H9 (cell line): ENCODE data around the gene TTC6. TPM values are rescaled to one million over a fixed set of nuclear protein-coding genes. Genes with fewer than 3 reads are reported as not detected.

ENCODE experiments used
- DNase-seq: peaks from one replicate; pipeline ENCODE4 v3.0.0-alpha.2; 2017
- H2AFZ ChIP-seq: one replicate; pipeline ENCODE4 v1.6.1; 2013; ENCODE audit warnings: mild to moderate bottlenecking, low read length, control low read depth, moderate library complexity
- H2AK5ac ChIP-seq: 2 replicates; pipeline ENCODE4 v1.6.1; 2013; ENCODE audit warnings: low read length, control low read depth, mixed read lengths; ENCODE audit not compliant: insufficient read length
- H2BK120ac ChIP-seq: one replicate; pipeline ENCODE4 v1.6.1; 2013; ENCODE audit warnings: low read depth, mild to moderate bottlenecking, low read length, control low read depth, inconsistent platforms; ENCODE audit not compliant: poor library complexity, severe bottlenecking
- H2BK12ac ChIP-seq: 2 replicates; pipeline ENCODE4 v1.6.1; 2013; ENCODE audit warnings: low read length, control low read depth, mixed read lengths, low read depth; ENCODE audit not compliant: insufficient read length
- H2BK15ac ChIP-seq: 2 replicates; pipeline ENCODE4 v1.6.1; 2013; ENCODE audit warnings: low read depth, low read length, control low read depth
- H2BK20ac ChIP-seq: one replicate; pipeline ENCODE4 v1.6.1; 2013; ENCODE audit warnings: low read depth, mild to moderate bottlenecking, low read length, control low read depth, inconsistent platforms; ENCODE audit not compliant: poor library complexity, severe bottlenecking
- H2BK5ac ChIP-seq: 2 replicates; pipeline ENCODE4 v1.6.1; 2013; ENCODE audit warnings: low read length, control low read depth, mixed read lengths; ENCODE audit not compliant: insufficient read length
- H3K14ac ChIP-seq: 2 replicates; pipeline ENCODE4 v1.6.1; 2013; ENCODE audit warnings: low read length, control low read depth; ENCODE audit not compliant: insufficient read depth
- H3K18ac ChIP-seq: 2 replicates; pipeline ENCODE4 v1.6.1; 2013; ENCODE audit warnings: low read depth, mild to moderate bottlenecking, mixed read lengths, low read length, control low read depth; ENCODE audit not compliant: insufficient read length
- H3K23ac ChIP-seq: 2 replicates; pipeline ENCODE4 v1.6.1; 2013; ENCODE audit warnings: low read length, control low read depth, mixed read lengths, low read depth; ENCODE audit not compliant: insufficient read length
- H3K23me2 ChIP-seq: 2 replicates; pipeline ENCODE4 v1.6.1; 2013; ENCODE audit warnings: low read depth, mild to moderate bottlenecking, mixed read lengths, low read length, control low read depth; ENCODE audit not compliant: insufficient read length, poor library complexity, severe bottlenecking
- H3K27ac ChIP-seq: 2 replicates; pipeline ENCODE4 v1.5.1; 2013; ENCODE audit warnings: low read length, control low read depth, mixed read lengths, low read depth; ENCODE audit not compliant: insufficient read length
- H3K27me3 ChIP-seq: 2 replicates; pipeline ENCODE4 v1.6.1; 2013; ENCODE audit warnings: low read length, control low read depth, inconsistent platforms; ENCODE audit not compliant: insufficient read depth
- H3K4ac ChIP-seq: 2 replicates; pipeline ENCODE4 v1.6.1; 2013; ENCODE audit warnings: low read depth, mild to moderate bottlenecking, control low read depth, inconsistent platforms, low read length, moderate library complexity
- H3K4me1 ChIP-seq: 2 replicates; pipeline ENCODE4 v1.6.1; 2013; ENCODE audit warnings: low read length, control low read depth, inconsistent platforms; ENCODE audit not compliant: insufficient read depth
- H3K4me2 ChIP-seq: 2 replicates; pipeline ENCODE4 v1.6.1; 2013; ENCODE audit warnings: low read length, control low read depth, mixed read lengths; ENCODE audit not compliant: insufficient read length, insufficient read depth
- H3K56ac ChIP-seq: 2 replicates; pipeline ENCODE4 v1.6.1; 2013; ENCODE audit warnings: low read depth, mild to moderate bottlenecking, mixed read lengths, low read length, control low read depth; ENCODE audit not compliant: insufficient read length
- H3K79me1 ChIP-seq: 2 replicates; pipeline ENCODE4 v1.6.1; 2013; ENCODE audit warnings: low read depth, mild to moderate bottlenecking, moderate library complexity, low read length, control low read depth, inconsistent platforms; ENCODE audit not compliant: insufficient read depth, poor library complexity, severe bottlenecking
- H3K79me2 ChIP-seq: 2 replicates; pipeline ENCODE4 v1.6.1; 2013; ENCODE audit warnings: low read length, control low read depth, inconsistent platforms; ENCODE audit not compliant: insufficient read depth
- H3K9ac ChIP-seq: 2 replicates; pipeline ENCODE4 v1.6.1; 2013; ENCODE audit warnings: low read length, control low read depth, mixed read lengths; ENCODE audit not compliant: insufficient read length; ENCODE audit errors: extremely low read depth
- H3K9me3 ChIP-seq: one replicate; pipeline ENCODE4 v1.6.1; 2013; ENCODE audit warnings: low read depth, low read length, inconsistent platforms; ENCODE audit not compliant: control insufficient read depth
- H3T11ph ChIP-seq: one replicate; pipeline ENCODE4 v1.6.1; 2013; ENCODE audit warnings: mild to moderate bottlenecking, low read length, control low read depth, inconsistent platforms
- H4K20me1 ChIP-seq: one replicate; pipeline ENCODE4 v1.6.1; 2013; ENCODE audit not compliant: control insufficient read depth, insufficient read length, insufficient read depth
- H4K5ac ChIP-seq: 2 replicates; pipeline ENCODE4 v1.6.1; 2013; ENCODE audit warnings: low read depth, mild to moderate bottlenecking, mixed read lengths, low read length, control low read depth; ENCODE audit not compliant: insufficient read length
- H4K8ac ChIP-seq: replicated peaks from 2 replicates; pipeline ENCODE4 v1.6.1; 2013; ENCODE audit warnings: low read length, control low read depth, mixed read lengths, low read depth; ENCODE audit not compliant: insufficient read length
- H4K91ac ChIP-seq: 2 replicates; pipeline ENCODE4 v1.6.1; 2013; ENCODE audit warnings: low read depth, mild to moderate bottlenecking, moderate library complexity, mixed read lengths, low read length, control low read depth; ENCODE audit not compliant: insufficient read length
- H3K27ac Mint-ChIP-seq, 3 experiments: 2 replicates in 2 of 3; 3 replicates in 1 of 3; pipeline ENCODE4 v1.8.0; 2020 to 2021; ENCODE audit warnings: mixed read lengths in 3 of 3, mild to moderate bottlenecking in 1 of 3, moderate library complexity in 1 of 3
- H3K27me3 Mint-ChIP-seq: 2 replicates; pipeline ENCODE4 v1.8.0; 2021; ENCODE audit warnings: low read depth, mild to moderate bottlenecking, moderate library complexity, mixed read lengths
- H3K36me3 Mint-ChIP-seq, 3 experiments: 2 replicates in 2 of 3; 3 replicates in 1 of 3; pipeline ENCODE4 v1.8.0; 2020 to 2021; ENCODE audit warnings: low read depth in 3 of 3, mixed read lengths in 3 of 3; ENCODE audit not compliant: insufficient read depth in 1 of 3
- H3K4me1 Mint-ChIP-seq, 2 experiments: 2 replicates each; pipeline ENCODE4 v1.8.0; 2020; ENCODE audit warnings: mixed read lengths in 2 of 2
- H3K4me3 Mint-ChIP-seq, 2 experiments: 2 replicates in 1 of 2; 3 replicates in 1 of 2; pipeline ENCODE4 v1.8.0; 2020 to 2021; ENCODE audit warnings: mild to moderate bottlenecking in 2 of 2, mixed read lengths in 2 of 2, moderate library complexity in 1 of 2
- H3K9me3 Mint-ChIP-seq, 2 experiments: 2 replicates in 1 of 2; 3 replicates in 1 of 2; pipeline ENCODE4 v1.8.0; 2020; ENCODE audit warnings: mild to moderate bottlenecking in 2 of 2, mixed read lengths in 2 of 2, moderate library complexity in 1 of 2
- WGBS: extraction: QIAGEN DNeasy Blood & Tissue Kit; methylation state at CpG from one replicate; pipeline ENCODE4 v1.1.7; 2013; ENCODE audit warnings: missing lambda C conversion rate, low lambda C conversion rate, mixed read lengths; ENCODE audit not compliant: insufficient read length; ENCODE audit errors: extremely low coverage; 5-methylcytosine and 5-hydroxymethylcytosine counted together
- total RNA-seq: library from RNA; stranded (reverse); gene quantifications from 2 replicates; pipeline ENCODE4 v1.2.1, GENCODE V29; 2021
- TF ChIP-seq, protein P1 (sequence below): fragments of 200-600 bp; sonication (generic); conservative IDR thresholded peaks from 3 replicates; pipeline ENCODE4 v1.8.0; 2021; ENCODE audit warnings: antibody characterized with exemption, mild to moderate bottlenecking

TTC6 gene
- total RNA-seq, 1 experiment from 2014 or later: 0.24 TPM

DNA sequence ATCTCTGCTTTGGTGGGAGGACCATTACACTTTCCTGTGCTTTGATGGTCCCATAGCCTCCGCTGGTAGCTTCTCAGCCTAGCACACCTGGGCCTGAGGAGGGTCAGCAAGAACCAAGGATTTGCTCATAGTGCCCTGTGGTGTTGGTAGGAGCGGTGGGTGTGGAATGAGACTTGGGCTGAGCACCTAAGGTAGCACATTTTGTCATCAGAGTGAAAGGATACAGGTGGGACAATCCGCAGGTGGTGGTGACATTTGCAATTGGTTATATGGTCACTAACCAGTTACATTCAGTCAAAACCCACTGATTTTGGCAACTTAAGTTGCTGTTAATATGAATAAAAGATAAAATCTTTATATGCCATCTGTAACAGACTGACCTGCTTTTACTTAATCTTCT lies 46.7 kb downstream of the TTC6 start:
- H3K4me3 Mint-ChIP-seq: no peak overlapping the region
- no peaks in the 10 kb centered on the region for H3K79me1 ChIP-seq
- H4K8ac ChIP-seq: no peak overlapping the region
- H3K4me1 Mint-ChIP-seq: no peaks in the 10 kb centered on the region; a peak in 2 of 4 replicates
- H3K23ac ChIP-seq: no peak overlapping the region
- no peak overlapping the region for H2BK15ac ChIP-seq
- H3K27ac ChIP-seq: no peak overlapping the region
- H2BK12ac ChIP-seq: no peak overlapping the region
- no peak overlapping the region for H3K9ac ChIP-seq
- DNase-seq: no peak
- H3K79me2 ChIP-seq: no peaks in the 10 kb centered on the region
- H2BK120ac ChIP-seq: no peak overlapping the region
- H3K9me3 Mint-ChIP-seq: no peaks in the 10 kb centered on the region
- H3T11ph ChIP-seq: no peak overlapping the region
- TF ChIP-seq, protein P1, sequence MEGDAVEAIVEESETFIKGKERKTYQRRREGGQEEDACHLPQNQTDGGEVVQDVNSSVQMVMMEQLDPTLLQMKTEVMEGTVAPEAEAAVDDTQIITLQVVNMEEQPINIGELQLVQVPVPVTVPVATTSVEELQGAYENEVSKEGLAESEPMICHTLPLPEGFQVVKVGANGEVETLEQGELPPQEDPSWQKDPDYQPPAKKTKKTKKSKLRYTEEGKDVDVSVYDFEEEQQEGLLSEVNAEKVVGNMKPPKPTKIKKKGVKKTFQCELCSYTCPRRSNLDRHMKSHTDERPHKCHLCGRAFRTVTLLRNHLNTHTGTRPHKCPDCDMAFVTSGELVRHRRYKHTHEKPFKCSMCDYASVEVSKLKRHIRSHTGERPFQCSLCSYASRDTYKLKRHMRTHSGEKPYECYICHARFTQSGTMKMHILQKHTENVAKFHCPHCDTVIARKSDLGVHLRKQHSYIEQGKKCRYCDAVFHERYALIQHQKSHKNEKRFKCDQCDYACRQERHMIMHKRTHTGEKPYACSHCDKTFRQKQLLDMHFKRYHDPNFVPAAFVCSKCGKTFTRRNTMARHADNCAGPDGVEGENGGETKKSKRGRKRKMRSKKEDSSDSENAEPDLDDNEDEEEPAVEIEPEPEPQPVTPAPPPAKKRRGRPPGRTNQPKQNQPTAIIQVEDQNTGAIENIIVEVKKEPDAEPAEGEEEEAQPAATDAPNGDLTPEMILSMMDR: no peak
- no peak overlapping the region for H3K4ac ChIP-seq
- H3K4me1 ChIP-seq: no peaks in the 10 kb centered on the region
- no peaks in the 10 kb centered on the region for H3K36me3 Mint-ChIP-seq
- no peak overlapping the region for H4K91ac ChIP-seq
- no peaks in the 10 kb centered on the region for H3K27me3 ChIP-seq
- H4K20me1 ChIP-seq: no peaks in the 10 kb centered on the region
- no CpG with 5 or more reads among the region's 3 CpGs for WGBS
- no peak overlapping the region for H2AK5ac ChIP-seq
- no peak overlapping the region for H2BK5ac ChIP-seq
- H3K14ac ChIP-seq: no peak overlapping the region
- no peaks in the 10 kb centered on the region for H3K9me3 ChIP-seq
- H3K56ac ChIP-seq: no peak overlapping the region
- no peak overlapping the region for H2AFZ ChIP-seq
- no peak overlapping the region for H3K27ac Mint-ChIP-seq
- no peak overlapping the region for H3K18ac ChIP-seq
- H4K5ac ChIP-seq: no peak overlapping the region
- H2BK20ac ChIP-seq: no peak overlapping the region
- H3K27me3 Mint-ChIP-seq: peaks cover 7% of the 10 kb centered on the region
- H3K23me2 ChIP-seq: no peaks in the 10 kb centered on the region
- no peak overlapping the region for H3K4me2 ChIP-seq
